Liver (tissue), 9 donors: ENCODE data around the gene SAC3D1. TPM values are rescaled to one million over a fixed set of nuclear protein-coding genes. Genes with fewer than 3 reads are reported as not detected.

Source experiments
- DNase-seq: peaks from one replicate; pipeline ENCODE4 v3.0.0-alpha.2; 2017; ENCODE audit warnings: low spot score
- H3K27ac ChIP-seq, 2 donors: one replicate each; pipeline ENCODE4 v1.7.0; 2013; ENCODE audit warnings: inconsistent platforms in 2 of 2, low read length in 2 of 2, control low read depth in 1 of 2, low read depth in 1 of 2, mild to moderate bottlenecking in 1 of 2
- H3K27me3 ChIP-seq, 4 donors: one replicate each; pipeline versions ENCODE4 v1.6.1 to v1.7.0; 2013; ENCODE audit warnings: low read length in 3 of 4, inconsistent platforms in 1 of 4, mild to moderate bottlenecking in 1 of 4, moderate library complexity in 1 of 4; ENCODE audit not compliant: control insufficient read depth in 4 of 4, insufficient read depth in 4 of 4
- H3K36me3 ChIP-seq, 4 donors: one replicate each; pipeline versions ENCODE4 v1.6.1 to v1.7.0; 2013; ENCODE audit warnings: low read length in 3 of 4, mild to moderate bottlenecking in 3 of 4, low read depth in 1 of 4, moderate library complexity in 1 of 4; ENCODE audit not compliant: control insufficient read depth in 4 of 4, insufficient read depth in 3 of 4
- H3K4me1 ChIP-seq, 4 donors: one replicate each; pipeline versions ENCODE4 v1.6.1 to v1.7.0; 2013; ENCODE audit warnings: low read length in 3 of 4, mild to moderate bottlenecking in 3 of 4, moderate library complexity in 1 of 4; ENCODE audit not compliant: control insufficient read depth in 4 of 4, insufficient read depth in 4 of 4
- H3K4me3 ChIP-seq, 3 donors: one replicate each; pipeline versions ENCODE4 v1.6.1 to v1.7.0; 2013; ENCODE audit warnings: low read length in 3 of 3, control low read depth in 1 of 3, low read depth in 1 of 3, mild to moderate bottlenecking in 1 of 3
- H3K9ac ChIP-seq, 2 donors: one replicate each; pipeline ENCODE4 v1.7.0; 2013; ENCODE audit warnings: low read length in 2 of 2, mild to moderate bottlenecking in 2 of 2, moderate library complexity in 2 of 2, control low read depth in 1 of 2, low read depth in 1 of 2
- H3K9me3 ChIP-seq, 4 donors: one replicate each; pipeline versions ENCODE4 v1.6.1 to v1.7.0; 2013; ENCODE audit warnings: low read length in 3 of 4; ENCODE audit not compliant: control insufficient read depth in 4 of 4
- ATF3 ChIP-seq: IDR thresholded peaks from 2 replicates; pipeline ENCODE4 v1.6.1; 2016; ENCODE audit warnings: antibody characterized with exemption
- CTCF ChIP-seq: fragments of 150-350 bp; IDR thresholded peaks from 2 replicates; pipeline ENCODE4 v1.5.1; 2017; ENCODE audit warnings: improper control_type of control experiment, low read depth, low read length; ENCODE audit not compliant: missing input control
- EGR1 ChIP-seq, 2 donors: IDR thresholded peaks; 2 replicates each; pipeline ENCODE4 v1.6.1; 2016 to 2018; ENCODE audit warnings: antibody characterized with exemption in 2 of 2, low read depth in 2 of 2
- FOXA1 ChIP-seq: IDR thresholded peaks from 2 replicates; pipeline ENCODE4 v1.6.1; 2016; ENCODE audit warnings: antibody characterized with exemption
- GABPA ChIP-seq, 2 donors: IDR thresholded peaks in 1 of 2; conservative IDR thresholded peaks in 1 of 2; 2 replicates each; pipeline ENCODE4 v1.6.1; 2016; ENCODE audit warnings: antibody characterized with exemption in 2 of 2, mild to moderate bottlenecking in 1 of 2, moderate library complexity in 1 of 2
- HNF4G ChIP-seq: IDR thresholded peaks from 2 replicates; pipeline ENCODE4 v1.6.1; 2016; ENCODE audit warnings: antibody characterized with exemption
- JUND ChIP-seq, 2 donors: IDR thresholded peaks; 2 replicates each; pipeline ENCODE4 v1.6.1; 2016; ENCODE audit warnings: antibody characterized with exemption in 2 of 2
- REST ChIP-seq: IDR thresholded peaks from 2 replicates; pipeline ENCODE4 v1.6.1; 2016; ENCODE audit warnings: antibody characterized with exemption, mild to moderate bottlenecking
- TAF1 ChIP-seq: conservative IDR thresholded peaks from 2 replicates; pipeline ENCODE4 v1.6.1; 2016; ENCODE audit warnings: antibody characterized with exemption, mild to moderate bottlenecking
- YY1 ChIP-seq: IDR thresholded peaks from 2 replicates; pipeline ENCODE4 v1.6.1; 2016; ENCODE audit warnings: antibody characterized with exemption, mild to moderate bottlenecking
- WGBS: extraction: QIAGEN DNeasy Blood & Tissue Kit; methylation state at CpG from one replicate; pipeline ENCODE4 v1.1.7; 2013; 5-methylcytosine and 5-hydroxymethylcytosine counted together
- polyA plus RNA-seq, 2 donors: library from polyadenylated mRNA; stranded (reverse) in 1 of 2; unstranded in 1 of 2; fragments of 200-250 nt in 1 of 2; fragments of >200 nt in 1 of 2; fragmentation: Nextera tagmentation in 1 of 2; extraction: Ambion mirVana in 1 of 2; gene quantifications; one replicate each; pipeline versions ENCODE4 v1.2.1 to v1.2.3, GENCODE V29; 2013 to 2015
- total RNA-seq, 2 donors: library from RNA; depleted of rRNA; stranded (reverse); fragments of >200 nt; gene quantifications; one replicate each; pipeline ENCODE4 v1.2.3, GENCODE V29; 2014
- donor health status: healthy.
- donor health status: healthy.
- donor health status: healthy.
- donor health status: healthy.
- donor health status: healthy.

Gene SAC3D1
- total and polyA plus RNA-seq, 4 donors, result 3.8 to 7.9 (median 6.8) TPM

GRCh38 chr11:65083834-65084597 lies 43.0 kb downstream of the SAC3D1 start, which contains the start of the genes CDCA5 and ZFPL1 (continued):
- TF ChIP-seq REST, result peak; percentile 39
- peak; percentile 55 to 90 for TF ChIP-seq EGR1 (IDR thresholded peaks at IDR 0.05; ENCODE audit: low read depth in 2 of 2)
- peak; percentile 93 to 99 for TF ChIP-seq GABPA (IDR thresholded peaks at IDR 0.05 in 1 of 2, conservative IDR thresholded peaks at IDR 0.05 in 1 of 2)
- peak; percentile 21 for TF ChIP-seq FOXA1
- peak in 1 of 2 donors; percentile 41 for TF ChIP-seq JUND (IDR thresholded peaks at IDR 0.05)
- no peak for TF ChIP-seq HNF4G
- no peak for TF ChIP-seq CTCF

- H3K27me3 ChIP-seq, result no peaks in the 10 kb centered on the region
- peak overlapping the region; percentile 79 to 91 for H3K9ac ChIP-seq
- TF ChIP-seq EGR1 (IDR thresholded peaks at IDR 0.05; ENCODE audit: low read depth in 2 of 2), result no peak
- no peak for TF ChIP-seq YY1
- TF ChIP-seq ATF3, result no peak
- TF ChIP-seq TAF1, result no peak
- no peak for TF ChIP-seq REST
- H3K4me1 ChIP-seq, result peaks cover 10 to 23% (median 18%) of the 10 kb centered on the region in 4 donors
- DNase-seq, result no peak
- no peaks in the 10 kb centered on the region for H3K9me3 ChIP-seq
- peak overlapping the region; percentile 75 to 96 (median 80) for H3K4me3 ChIP-seq
- WGBS, result 41% methylated on average over 23 of the region's 23 CpGs
- peak overlapping the region; percentile 80 to 89 for H3K27ac ChIP-seq
- H3K36me3 ChIP-seq, result peaks cover 5 to 39% (median 13%) of the 10 kb centered on the region in 4 donors
Measured at GRCh38 chr11:65084598-65085375, 43.8 kb downstream of the SAC3D1 start.
